RWPE1 (cell line): ENCODE measurements around the gene CDKN1A.

Experiments used
- CTCF ChIA-PET: fragments of 350-600 bp; sonication (Branson Sonifier 250); formaldehyde crosslinking; extraction: SDS; loops from one replicate; lab custom pipeline; 2021; lab: Yijun Ruan, JAX
- POLR2A ChIA-PET: fragments of 400-600 bp; formaldehyde crosslinking; extraction: SDS; loops from one replicate; lab custom pipeline; 2020; ENCODE audit warnings: antibody characterized with exemption; ENCODE audit not compliant: low non-redundant PET; lab: Yijun Ruan, JAX
- DNase-seq: peaks from one replicate; pipeline ENCODE4 v3.0.0; 2012; ENCODE audit warnings: low spot score
- H3K27ac ChIP-seq: fragments of 450-650 bp; 2 replicates; pipeline ENCODE4 v1.5.1; 2017
- TF ChIP-seq, protein P1 (sequence below): fragments of 450-650 bp; conservative IDR thresholded peaks from 2 replicates; pipeline ENCODE4 v1.5.1; 2017; ENCODE audit warnings: low read depth, mild to moderate bottlenecking

Gene CDKN1A

GRCh38 chr6:36655085-36655724 is 23.3 kb upstream of the CDKN1A start:
- ChIA-PET POLR2A (no interaction called here), CTCF (interaction anchor here (1.0 to 1.2 kb wide), 2 partner anchors 9 to 31 kb away, joined by 3 read pairs; no protein-coding TSS in a partner anchor)
- TF ChIP-seq, protein P1, sequence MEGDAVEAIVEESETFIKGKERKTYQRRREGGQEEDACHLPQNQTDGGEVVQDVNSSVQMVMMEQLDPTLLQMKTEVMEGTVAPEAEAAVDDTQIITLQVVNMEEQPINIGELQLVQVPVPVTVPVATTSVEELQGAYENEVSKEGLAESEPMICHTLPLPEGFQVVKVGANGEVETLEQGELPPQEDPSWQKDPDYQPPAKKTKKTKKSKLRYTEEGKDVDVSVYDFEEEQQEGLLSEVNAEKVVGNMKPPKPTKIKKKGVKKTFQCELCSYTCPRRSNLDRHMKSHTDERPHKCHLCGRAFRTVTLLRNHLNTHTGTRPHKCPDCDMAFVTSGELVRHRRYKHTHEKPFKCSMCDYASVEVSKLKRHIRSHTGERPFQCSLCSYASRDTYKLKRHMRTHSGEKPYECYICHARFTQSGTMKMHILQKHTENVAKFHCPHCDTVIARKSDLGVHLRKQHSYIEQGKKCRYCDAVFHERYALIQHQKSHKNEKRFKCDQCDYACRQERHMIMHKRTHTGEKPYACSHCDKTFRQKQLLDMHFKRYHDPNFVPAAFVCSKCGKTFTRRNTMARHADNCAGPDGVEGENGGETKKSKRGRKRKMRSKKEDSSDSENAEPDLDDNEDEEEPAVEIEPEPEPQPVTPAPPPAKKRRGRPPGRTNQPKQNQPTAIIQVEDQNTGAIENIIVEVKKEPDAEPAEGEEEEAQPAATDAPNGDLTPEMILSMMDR = no peak
- DNase-seq = no peak
- no peak overlapping the region for H3K27ac ChIP-seq

- POLR2A ChIA-PET = no interaction called here
- no peak for DNase-seq
- no peak overlapping the region for H3K27ac ChIP-seq
- TF ChIP-seq, protein P1 = no peak
- CTCF ChIA-PET = no interaction called here
Measured at GRCh38 chr6:36656441-36656840, 22.1 kb upstream of the CDKN1A start.

- TF ChIP-seq, protein P1 = no peak
- ChIA-PET CTCF (no interaction called here), POLR2A (no interaction called here)
- no peak for DNase-seq
- H3K27ac ChIP-seq = no peak overlapping the region
Measured at GRCh38 chr6:36657271-36657670, 21.2 kb upstream of the CDKN1A start.

GRCh38 chr6:36657942-36658544 is 20.5 kb upstream of the CDKN1A start:
- no peak overlapping the region for H3K27ac ChIP-seq
- TF ChIP-seq, protein P1 = no peak
- CTCF ChIA-PET = no interaction called here
- no peak for DNase-seq
- POLR2A ChIA-PET = no interaction called here

GRCh38 chr6:36659271-36659670 is 19.2 kb upstream of the CDKN1A start:
- ChIA-PET CTCF (no interaction called here), POLR2A (interaction anchor here (0.5 kb wide), 1 partner anchor 631 kb away, joined by 6 read pairs; no protein-coding TSS in a partner anchor)
- DNase-seq = peak; percentile 49
- no peak overlapping the region for H3K27ac ChIP-seq
- TF ChIP-seq, protein P1 = no peak

DNA sequence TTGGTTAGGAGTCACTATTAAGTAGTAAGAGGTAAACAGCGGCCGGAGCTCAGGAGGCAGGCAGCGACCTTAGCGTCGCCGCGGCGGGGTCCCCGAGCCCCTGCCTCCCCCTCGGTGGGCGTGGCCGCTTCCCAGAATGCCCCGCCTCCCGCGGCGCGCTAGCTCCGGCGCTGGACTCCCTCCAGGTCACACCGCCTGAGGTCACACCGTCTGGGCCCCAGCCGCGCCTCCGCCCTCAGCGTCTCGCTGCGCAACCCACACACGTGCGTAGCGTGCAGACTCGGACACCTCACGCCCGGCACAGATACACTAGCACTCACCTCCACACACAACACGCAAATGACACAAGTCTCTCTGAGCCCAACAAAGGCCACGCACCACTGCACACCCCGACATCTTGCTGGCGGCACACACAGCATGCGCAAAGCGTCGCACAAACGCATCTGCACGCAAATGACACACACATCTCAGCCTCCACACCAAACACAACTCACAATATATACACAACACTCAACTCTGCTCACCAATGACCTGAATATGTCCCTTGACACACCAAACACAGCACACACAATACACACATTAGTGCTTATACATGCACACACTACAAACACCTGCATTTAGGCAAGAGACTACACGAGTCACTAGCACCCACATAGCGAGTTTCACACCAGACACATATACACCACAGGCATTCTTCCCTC is 17.6 kb upstream of the CDKN1A start:
- ChIA-PET POLR2A (no interaction called here), CTCF (no interaction called here)
- no peak for DNase-seq
- TF ChIP-seq, protein P1 = no peak
- no peak overlapping the region for H3K27ac ChIP-seq
